ENCODE results near the gene SRF. TPM values are rescaled to one million over a fixed set of nuclear protein-coding genes. Genes with fewer than 3 reads are reported as not detected.

The SRF gene
- total RNA-seq, 2 donors from 2014 or later = 12.7 to 30.7 TPM

DNA sequence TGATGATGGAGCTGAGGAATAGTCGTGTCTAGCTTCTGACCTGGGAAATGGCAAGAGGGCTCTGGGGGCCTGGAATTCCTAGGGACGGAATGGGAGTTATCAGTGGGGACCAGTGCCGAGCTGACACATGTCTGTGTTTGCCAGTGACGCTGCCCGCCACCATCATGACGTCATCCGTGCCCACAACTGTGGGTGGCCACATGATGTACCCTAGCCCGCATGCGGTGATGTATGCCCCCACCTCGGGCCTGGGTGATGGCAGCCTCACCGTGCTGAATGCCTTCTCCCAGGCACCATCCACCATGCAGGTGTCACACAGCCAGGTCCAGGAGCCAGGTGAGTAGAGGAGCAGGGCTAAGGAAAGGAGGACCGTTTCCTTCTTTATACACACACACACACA is 7.1 kb downstream of the SRF start:
- H3K27me3 ChIP-seq = no peaks in the 10 kb centered on the region
- H3K27ac ChIP-seq = no peak overlapping the region
- peaks cover 4 to 12% of the 10 kb centered on the region in 2 donors for H3K36me3 ChIP-seq (replicated peaks in 1 of 2; ENCODE audit: insufficient read depth in 1 of 2, low read depth in 2 of 2)
- no peak for ATAC-seq
- peaks cover 35% of the 10 kb centered on the region for H3K4me1 ChIP-seq
- 86 to 92% methylated on average over 12 of the region's 12 CpGs for WGBS, 2 donors
- TF ChIP-seq POLR2A (IDR thresholded peaks at IDR 0.05) = no peak
- TF ChIP-seq, protein P1, sequence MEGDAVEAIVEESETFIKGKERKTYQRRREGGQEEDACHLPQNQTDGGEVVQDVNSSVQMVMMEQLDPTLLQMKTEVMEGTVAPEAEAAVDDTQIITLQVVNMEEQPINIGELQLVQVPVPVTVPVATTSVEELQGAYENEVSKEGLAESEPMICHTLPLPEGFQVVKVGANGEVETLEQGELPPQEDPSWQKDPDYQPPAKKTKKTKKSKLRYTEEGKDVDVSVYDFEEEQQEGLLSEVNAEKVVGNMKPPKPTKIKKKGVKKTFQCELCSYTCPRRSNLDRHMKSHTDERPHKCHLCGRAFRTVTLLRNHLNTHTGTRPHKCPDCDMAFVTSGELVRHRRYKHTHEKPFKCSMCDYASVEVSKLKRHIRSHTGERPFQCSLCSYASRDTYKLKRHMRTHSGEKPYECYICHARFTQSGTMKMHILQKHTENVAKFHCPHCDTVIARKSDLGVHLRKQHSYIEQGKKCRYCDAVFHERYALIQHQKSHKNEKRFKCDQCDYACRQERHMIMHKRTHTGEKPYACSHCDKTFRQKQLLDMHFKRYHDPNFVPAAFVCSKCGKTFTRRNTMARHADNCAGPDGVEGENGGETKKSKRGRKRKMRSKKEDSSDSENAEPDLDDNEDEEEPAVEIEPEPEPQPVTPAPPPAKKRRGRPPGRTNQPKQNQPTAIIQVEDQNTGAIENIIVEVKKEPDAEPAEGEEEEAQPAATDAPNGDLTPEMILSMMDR (IDR thresholded peaks at IDR 0.05) = no peak
- DNase-seq = no peak
- no peaks in the 10 kb centered on the region for H3K9me3 ChIP-seq
- H3K4me3 ChIP-seq = no peak overlapping the region
- intact Hi-C loops (cut with DNase I) = no loop called here

GRCh38 chr6:43178951-43179830 is 8.1 kb downstream of the SRF start:
- ATAC-seq (no peak), DNase-seq (no peak)
- no peaks in the 10 kb centered on the region for H3K27me3 ChIP-seq
- peaks cover 29% of the 10 kb centered on the region for H3K4me1 ChIP-seq
- WGBS, 2 donors = 90 to 93% methylated on average over 19 to 20 of the region's 20 CpGs
- no peak overlapping the region for H3K27ac ChIP-seq
- TF ChIP-seq, protein P1 (IDR thresholded peaks at IDR 0.05) = no peak
- TF ChIP-seq POLR2A (IDR thresholded peaks at IDR 0.05) = no peak
- H3K9me3 ChIP-seq = no peaks in the 10 kb centered on the region
- intact Hi-C loops (cut with DNase I) = no loop called here
- H3K4me3 ChIP-seq = no peak overlapping the region
- peaks cover 4 to 12% of the 10 kb centered on the region in 2 donors for H3K36me3 ChIP-seq (replicated peaks in 1 of 2; ENCODE audit: insufficient read depth in 1 of 2, low read depth in 2 of 2)

DNA sequence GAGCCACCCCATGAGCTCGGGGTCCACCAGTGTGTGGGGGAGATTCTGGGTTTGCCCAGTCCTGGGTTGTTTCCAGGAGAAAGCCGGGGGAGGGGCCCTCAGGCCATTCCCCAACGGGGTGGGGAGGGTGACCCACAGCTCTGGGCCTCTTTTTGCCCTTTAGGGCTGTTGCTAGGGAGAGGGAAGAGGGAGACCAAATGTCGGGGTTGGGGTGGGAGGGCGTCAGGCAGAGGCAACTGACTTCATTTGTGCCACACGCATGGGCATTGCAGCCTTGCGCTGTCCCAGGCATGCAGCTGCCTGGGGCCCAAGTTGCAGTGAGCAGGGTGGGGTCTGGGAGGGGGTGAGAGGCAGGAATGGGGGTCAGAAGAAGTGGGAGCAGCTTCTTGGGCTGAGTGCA is 9.0 kb downstream of the SRF start:
- peaks cover 22% of the 10 kb centered on the region for H3K4me1 ChIP-seq
- intact Hi-C loops (cut with DNase I) = no loop called here
- TF ChIP-seq, protein P1 (IDR thresholded peaks at IDR 0.05) = no peak
- TF ChIP-seq POLR2A (IDR thresholded peaks at IDR 0.05) = no peak
- ATAC-seq = no peak
- H3K27ac ChIP-seq = no peak overlapping the region
- H3K36me3 ChIP-seq (replicated peaks in 1 of 2; ENCODE audit: insufficient read depth in 1 of 2, low read depth in 2 of 2) = peaks cover 4 to 12% of the 10 kb centered on the region in 2 donors
- 80 to 81% methylated on average over 7 of the region's 7 CpGs for WGBS, 2 donors
- H3K4me3 ChIP-seq = no peak overlapping the region
- H3K9me3 ChIP-seq = no peaks in the 10 kb centered on the region
- no peaks in the 10 kb centered on the region for H3K27me3 ChIP-seq
- no peak for DNase-seq

- DNase-seq (no peak), ATAC-seq (no peak)
- Histone ChIP-seq H3K27me3 (no peaks in the 10 kb centered on the region), H3K9me3 (no peaks in the 10 kb centered on the region), H3K4me1 (peaks cover 19% of the 10 kb centered on the region), H3K27ac (no peak overlapping the region), H3K4me3 (no peak overlapping the region), H3K36me3 (replicated peaks in 1 of 2; ENCODE audit: insufficient read depth in 1 of 2, low read depth in 2 of 2) (peaks cover 4 to 11% of the 10 kb centered on the region in 2 donors)
- WGBS, 2 donors = 65 to 69% methylated on average over 5 of the region's 5 CpGs
- no peak for TF ChIP-seq POLR2A (IDR thresholded peaks at IDR 0.05)
- TF ChIP-seq, protein P1 (IDR thresholded peaks at IDR 0.05) = no peak
- intact Hi-C loops (cut with DNase I) = no loop called here
Observed at GRCh38 chr6:43180985-43181384, 9.9 kb downstream of the SRF start.

GRCh38 chr6:43181621-43181941 is 10.5 kb downstream of the SRF start:
- peaks cover 19% of the 10 kb centered on the region for H3K4me1 ChIP-seq
- no peaks in the 10 kb centered on the region for H3K9me3 ChIP-seq
- WGBS, 2 donors = 30 to 33% methylated on average over 9 of the region's 9 CpGs
- peak overlapping the region; percentile 33 to 58 for H3K4me3 ChIP-seq
- peaks cover 4 to 9% of the 10 kb centered on the region in 2 donors for H3K36me3 ChIP-seq (replicated peaks in 1 of 2; ENCODE audit: insufficient read depth in 1 of 2, low read depth in 2 of 2)
- DNase-seq (no peak), ATAC-seq (no peak)
- no peaks in the 10 kb centered on the region for H3K27me3 ChIP-seq
- H3K27ac ChIP-seq = peak overlapping the region; percentile 57 to 74 (median 60)
- TF ChIP-seq, protein P1 (IDR thresholded peaks at IDR 0.05) = no peak
- no peak for TF ChIP-seq POLR2A (IDR thresholded peaks at IDR 0.05)
- intact Hi-C loops (cut with DNase I) = no loop called here

All from body of pancreas (tissue), 4 donors.